GM19025 (cell line): ENCODE measurements around the gene PARN.

Experiments
- ATAC-seq: cut with Tn5 transposase; IDR thresholded peaks from one replicate; pipeline ENCODE4 v1.9.1; 2021; ENCODE audit warnings: mild to moderate bottlenecking, low read depth, moderate library complexity; ENCODE audit not compliant: unreplicated experiment

Gene PARN

DNA sequence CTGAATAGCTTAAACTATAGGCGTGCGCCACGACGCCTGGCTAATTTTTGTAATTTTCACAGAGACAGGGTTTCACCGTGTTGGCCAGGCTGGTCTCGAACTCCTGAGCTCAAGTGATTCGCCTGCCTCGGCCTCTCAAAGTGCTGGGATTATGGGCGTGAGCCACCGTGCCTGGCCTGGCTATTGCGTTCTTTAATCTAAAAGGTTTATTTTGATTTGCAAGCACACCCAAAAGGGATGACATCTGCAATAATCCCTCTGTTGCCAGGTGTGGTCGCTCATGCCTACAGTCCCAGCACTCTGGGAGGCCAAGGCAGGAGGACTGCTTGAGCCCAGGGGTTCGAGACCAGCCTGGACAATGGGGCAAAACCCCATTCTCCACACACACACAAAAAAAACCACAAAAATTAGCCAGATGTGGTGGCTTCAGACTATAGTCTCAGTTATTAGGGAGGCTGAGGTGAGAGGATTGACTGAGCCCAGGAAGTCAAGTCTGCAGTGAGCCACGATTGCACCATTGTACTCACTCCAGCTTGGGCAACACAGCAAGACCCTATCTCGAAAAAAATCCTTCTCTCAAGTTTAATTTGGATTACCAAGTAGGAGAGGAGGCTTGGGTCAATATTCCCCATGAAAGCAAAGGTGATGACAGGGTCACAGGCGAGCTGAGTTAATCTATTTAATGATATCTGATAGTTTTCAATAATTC, 144.1 kb downstream of the PARN start:
- no peak for ATAC-seq

DNA sequence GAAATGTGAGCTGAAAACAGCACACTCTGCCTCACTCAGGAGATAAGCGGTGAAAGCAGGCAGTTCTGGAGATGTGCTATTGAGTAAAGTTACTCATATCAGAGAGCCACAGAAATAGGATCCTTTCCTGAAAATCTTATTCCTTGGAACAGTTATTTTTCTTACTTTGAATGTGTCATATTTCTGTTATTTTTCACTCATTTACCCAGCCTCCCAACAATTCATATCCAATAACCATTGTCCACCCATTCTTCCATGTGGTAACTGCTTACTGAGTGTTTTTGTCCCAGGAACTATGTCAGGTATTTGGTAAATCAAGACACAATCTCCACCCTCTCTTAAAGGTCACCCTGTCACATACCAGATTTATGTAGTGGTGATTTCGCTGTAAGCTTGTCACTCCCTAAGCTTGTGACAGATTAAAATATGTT, 144.9 kb downstream of the PARN start:
- ATAC-seq, result no peak

DNA sequence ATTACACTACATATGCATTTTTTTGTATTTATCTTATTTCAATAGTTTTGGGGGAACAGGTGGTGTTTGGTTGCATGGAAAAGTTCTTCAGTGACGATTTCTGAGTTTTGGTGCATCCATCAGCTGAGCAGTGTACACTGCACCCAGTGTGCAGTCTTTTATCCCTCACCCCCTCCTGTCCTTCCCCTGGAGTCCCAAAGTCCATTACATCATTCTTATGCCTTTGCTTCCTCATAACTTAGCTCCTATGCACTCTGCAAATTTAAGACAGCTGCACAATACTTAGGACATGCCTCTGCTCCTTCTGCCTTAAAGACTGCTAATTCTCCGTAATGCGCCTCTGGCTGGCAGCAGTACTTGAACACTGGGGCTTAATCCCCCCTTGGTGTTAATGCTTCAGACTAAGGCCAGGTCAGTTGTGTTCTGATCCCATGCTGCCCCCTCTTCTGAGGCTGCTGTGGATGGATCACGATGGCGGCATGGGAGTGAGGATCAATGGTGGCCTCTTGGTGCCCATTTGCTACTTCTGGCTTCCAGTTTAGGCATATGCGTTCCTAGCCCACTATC, 146.2 kb downstream of the PARN start:
- no peak for ATAC-seq

DNA sequence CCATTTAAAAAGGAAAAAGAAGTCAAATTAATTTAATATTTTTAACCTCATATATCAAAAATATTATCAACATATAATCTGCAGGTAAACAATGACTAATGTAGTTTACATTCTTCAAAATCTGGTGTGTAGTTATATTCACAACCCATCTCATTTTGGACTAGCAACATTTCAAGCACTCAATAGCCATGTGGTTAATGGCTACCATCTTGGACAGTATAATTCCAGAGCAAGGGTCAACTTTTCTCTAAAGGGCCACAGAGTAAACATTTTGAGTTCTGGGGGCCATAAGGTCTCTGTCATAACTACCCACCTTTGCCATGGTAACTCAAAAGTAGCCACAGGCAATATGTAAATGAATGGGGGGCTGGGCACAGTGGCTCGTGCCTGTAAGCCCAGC, 153.9 kb downstream of the PARN start:
- ATAC-seq, result no peak

DNA sequence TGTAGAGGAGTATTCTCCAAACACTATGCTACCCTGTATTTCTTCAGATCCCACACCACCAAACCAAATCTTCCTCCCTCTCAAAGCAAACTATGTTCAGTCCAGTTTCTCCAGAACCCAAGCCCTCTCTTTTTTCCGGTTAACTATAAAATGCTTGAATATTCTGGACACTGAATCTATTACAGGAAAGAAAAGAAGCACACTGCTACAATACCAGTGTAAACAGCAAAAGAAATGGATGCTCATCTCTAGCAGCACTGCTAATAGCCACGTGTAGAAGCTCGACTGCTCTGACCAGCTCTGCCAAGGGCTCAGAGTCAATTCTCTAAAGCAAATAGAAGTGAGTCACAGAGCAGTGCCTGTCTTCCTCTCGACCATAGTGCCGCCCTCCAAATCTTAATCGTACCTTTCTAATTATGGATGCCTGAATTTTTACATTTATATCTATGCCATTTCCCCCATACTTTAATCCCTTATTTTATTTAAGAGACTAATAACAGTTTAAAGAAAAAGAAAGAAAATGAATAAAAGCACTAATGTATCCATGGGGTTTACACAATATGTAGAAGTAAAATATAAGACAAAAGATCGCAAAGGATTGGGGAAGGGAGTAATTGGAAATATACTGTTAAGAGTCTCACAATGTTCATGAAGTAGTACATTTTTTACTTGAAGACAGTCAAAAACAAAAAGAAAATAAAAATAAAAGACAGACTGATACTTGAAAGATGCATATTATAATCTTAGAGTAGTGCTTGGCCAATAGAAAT, 154.5 kb downstream of the PARN start:
- ATAC-seq, result no peak

DNA sequence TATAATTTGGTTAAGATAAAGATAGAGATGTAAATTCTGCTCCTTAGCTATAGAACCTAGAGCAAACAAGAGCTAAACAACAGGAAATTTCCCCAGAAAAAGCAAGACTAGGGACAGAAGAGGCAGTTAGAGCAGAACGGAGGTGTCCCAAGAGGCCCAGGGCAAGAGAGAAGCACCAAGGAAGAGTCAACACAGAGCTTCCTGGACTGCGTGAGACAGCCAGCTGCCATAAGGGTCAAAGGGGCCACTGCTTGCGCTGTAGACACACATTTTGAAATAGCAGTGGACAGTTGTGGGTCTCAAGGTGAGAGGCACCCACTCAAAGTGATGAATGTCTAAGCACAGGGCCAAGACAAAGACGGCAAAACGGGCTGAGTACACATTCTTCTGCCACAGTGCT, 156.6 kb downstream of the PARN start:
- no peak for ATAC-seq

DNA sequence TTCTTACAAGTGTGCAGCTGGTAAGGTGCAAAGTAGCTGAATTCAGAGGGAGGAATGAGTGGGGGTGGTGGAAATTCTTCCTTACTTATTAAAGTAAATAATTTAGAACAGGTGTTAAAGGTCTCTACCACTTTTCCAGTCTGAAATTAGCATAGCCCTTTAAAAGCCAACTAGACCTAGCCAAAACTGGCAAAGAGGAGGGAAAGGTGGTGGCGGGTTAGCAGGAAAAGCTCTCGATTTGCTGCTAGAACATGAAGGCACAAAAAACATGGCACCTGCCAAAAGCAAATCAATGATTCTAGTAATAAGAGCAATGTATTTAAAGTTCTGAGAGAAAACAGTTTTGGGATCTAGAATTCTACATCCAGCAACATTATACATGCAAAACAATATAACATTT, 157.7 kb downstream of the PARN start:
- ATAC-seq, result no peak

DNA sequence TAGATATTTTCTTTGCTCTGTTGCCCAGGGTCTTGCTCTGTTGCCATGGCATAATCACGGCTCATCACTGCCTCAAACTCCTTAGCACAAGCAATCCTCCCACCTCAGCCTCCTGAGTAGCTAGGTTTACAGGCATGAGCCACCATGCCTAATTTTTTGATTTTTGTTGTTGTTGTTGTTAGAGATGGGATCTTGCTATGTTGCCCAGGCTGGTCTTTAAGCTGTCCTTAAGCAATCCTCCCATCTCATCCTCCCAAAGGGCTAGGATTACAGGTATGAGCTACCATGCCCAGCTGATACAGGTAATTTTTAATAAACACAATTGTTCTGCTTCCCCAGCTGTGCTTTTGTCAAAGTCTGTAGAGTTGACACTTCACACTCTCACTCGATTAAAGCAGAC, 159.3 kb downstream of the PARN start:
- no peak for ATAC-seq

DNA sequence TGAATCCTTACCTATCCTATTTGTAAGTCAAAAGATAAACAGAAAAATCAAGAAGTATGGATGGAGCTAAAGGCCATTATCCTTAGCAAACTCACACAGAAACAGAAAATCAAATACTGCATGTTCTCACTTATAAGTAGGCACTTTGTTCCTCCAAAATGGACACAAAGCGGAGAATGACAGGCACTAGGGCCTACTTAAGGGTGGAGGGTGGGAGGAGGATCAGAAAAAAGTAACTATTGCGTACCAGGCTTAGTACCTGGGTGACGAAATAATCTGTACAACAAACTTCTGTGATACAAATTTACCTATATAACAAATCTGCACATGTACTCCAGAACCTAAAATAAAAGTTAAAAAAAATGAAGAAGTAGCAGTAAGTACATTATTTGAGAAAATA, 164.3 kb downstream of the PARN start:
- ATAC-seq, result no peak

DNA sequence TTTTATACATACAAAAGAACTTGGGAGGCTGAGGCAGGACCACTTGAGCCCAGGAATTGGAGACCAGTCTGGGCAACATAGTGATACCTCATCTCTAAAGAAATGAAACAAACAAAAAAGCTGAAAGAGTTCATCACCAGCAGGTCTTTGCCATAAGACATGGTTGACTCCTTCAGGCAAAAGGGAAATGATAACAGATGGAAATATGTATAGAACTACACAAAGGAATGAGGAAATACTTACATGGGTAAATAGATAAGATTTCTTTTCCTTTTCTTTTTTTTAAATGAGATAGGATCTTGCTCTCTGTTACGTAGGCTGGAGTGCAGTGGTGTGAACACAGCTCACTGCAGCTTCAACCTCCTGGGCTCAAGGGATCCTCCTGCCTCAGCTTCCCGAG, 165.3 kb downstream of the PARN start:
- no peak for ATAC-seq

DNA sequence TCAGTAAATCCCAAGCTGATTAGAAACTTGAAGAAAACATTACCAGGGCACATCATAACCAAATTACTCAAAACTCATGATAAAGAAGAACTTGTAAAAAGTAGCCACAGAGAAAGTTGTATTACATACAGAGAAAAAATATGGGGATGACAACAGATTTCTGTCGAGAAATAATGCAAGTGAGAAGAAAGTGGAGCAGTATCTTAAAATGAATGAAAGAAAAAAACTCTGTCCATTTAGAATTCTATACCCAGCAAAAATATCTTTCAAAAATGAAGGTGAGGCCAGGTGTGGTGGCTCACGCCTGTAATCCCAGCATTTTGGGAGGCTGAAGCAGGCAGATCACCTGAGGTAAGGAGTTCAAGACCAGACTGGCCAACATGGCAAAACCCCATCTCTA, 165.9 kb downstream of the PARN start:
- no peak for ATAC-seq

DNA sequence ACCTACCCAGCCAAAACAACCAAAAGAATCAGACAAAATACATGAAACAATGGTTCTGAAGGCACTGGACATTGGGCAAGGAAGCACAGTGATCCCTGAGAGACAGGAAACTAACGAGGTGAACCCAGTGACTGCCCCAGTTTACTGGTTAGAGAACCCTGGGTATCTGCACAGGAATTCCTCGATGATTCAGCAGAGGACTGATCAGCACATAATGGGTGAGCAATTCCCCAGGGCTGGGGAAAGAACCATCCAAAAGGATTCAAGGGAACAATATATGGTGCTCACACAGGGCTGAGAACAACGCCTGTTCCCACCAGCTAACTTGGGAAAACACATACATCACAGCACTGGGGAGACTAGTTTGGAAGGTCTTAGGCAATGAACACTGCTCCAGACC, 167.2 kb downstream of the PARN start:
- ATAC-seq, result no peak

DNA sequence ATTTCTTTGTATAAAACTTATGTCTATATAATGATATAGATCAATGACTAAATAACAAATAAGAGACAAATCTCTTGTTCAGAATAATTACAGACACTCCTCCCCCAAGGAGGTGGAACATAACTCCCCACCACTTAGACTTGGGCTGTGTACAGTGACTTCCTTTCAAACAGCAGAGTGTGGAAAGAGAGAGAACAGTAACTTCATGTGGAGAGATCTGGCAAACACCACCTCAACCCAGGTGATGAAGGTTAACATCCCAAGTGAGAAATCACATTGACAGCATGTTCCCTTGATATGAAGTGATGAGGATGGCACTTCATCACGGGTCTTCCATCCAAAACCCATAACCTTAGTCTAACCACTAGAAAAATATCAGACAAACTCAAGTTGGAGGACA, 169.3 kb downstream of the PARN start:
- ATAC-seq, result no peak

DNA sequence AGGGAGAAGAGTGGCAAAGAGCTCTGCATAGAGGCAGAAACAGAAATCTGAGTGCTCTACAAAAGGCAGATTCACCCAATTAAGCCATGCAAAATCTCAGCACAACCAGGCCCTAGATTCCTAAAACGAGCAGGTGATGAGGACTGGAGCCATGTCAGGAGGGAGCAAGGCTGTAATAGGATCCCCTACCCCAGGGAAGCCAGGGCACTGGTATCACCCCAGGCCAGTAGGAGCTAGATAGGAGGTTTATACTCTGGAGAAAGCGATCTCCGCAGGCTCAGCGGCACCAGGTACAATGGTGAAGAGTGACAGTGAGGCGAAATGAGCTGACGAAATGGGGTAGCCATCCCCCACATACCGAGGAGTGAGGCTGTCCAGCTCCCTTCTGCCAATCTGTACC, 171.5 kb downstream of the PARN start:
- ATAC-seq, result no peak

DNA sequence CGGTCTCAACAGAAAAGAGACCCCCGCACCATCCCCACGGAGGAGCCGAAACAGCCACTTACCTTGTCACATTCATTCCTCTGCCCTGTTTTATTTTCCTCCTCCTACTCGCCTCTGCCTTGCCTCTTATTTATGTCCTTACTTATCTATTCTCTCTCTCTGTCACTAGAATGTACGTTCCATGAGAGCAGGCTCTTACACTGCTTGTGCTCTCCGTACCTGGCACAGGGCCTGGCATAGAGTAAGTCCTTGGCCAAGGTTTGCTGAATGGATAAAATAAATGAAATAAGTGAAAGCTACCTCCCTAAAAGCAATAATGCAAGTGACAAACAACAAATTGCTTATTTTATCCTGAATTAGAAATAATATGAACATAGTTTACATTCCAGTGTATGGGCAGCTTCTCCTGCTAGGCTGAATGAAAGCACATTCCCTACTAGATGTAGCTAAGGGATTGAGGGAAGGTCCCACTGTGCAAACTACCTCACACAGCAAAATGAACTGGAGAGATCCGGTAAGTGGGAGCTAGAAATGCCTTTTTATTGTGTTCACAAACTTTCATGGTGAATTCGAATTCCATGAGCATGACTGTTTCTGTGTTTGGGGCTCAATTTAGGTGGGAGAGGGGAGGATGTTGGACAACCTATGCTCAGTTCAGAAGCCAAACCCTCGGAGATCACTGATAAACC, 173.1 kb downstream of the PARN start:
- no peak for ATAC-seq

DNA sequence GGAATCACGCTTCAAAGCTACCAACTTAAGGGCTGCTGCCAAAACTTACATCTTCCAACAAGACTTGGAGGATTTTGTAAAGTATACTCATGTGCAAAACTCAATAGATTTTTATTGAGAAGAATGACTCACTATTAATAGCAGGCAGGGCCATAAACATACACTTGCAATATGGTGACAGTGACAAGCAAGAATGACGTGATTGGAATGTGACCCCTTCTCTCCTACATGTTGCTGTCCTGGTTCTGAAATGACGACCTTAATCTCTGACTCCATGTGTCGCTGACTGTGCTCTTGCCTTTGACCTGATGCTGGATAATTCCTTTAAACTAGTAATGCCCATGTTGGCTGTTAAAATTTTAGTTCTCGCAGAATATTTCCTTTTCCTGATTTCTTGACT, 174.5 kb downstream of the PARN start:
- no peak for ATAC-seq

DNA sequence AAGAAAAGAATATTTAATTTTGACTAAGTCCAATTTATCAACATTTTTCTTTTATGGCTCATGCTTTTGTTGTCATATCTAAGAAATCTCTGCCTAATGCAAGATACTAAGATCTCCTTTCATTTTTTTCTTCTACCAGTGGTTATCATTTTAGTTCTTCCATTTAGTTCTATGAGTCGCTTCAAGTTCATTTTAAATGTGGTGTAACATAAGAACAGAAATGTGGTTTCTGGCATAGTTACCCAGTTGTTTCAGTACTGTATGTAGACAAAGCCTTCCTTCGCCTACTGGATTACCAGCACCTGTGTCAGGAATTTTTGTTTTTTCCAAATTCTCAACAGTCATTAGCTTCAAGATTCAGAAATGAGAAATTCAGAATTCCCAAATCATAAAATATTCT, 175.7 kb downstream of the PARN start:
- ATAC-seq, result no peak

DNA sequence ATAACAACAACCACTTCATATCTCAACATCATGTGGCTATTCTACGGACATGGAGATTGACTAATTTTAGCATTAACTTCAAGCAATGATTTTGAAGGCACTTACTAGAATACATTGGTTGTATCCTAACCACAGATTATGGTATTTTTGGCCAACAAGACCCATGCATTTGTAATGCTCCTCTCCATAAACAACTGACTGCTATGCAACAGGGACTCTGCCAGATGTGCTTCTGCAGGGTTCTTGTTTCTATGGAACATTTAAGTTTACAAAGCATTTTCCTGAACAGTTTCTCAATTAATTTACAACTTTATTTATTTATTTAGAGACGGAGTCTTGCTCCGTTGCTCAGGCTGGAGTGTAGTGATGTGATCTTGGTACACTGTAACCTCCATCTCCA, 178.0 kb downstream of the PARN start:
- no peak for ATAC-seq

DNA sequence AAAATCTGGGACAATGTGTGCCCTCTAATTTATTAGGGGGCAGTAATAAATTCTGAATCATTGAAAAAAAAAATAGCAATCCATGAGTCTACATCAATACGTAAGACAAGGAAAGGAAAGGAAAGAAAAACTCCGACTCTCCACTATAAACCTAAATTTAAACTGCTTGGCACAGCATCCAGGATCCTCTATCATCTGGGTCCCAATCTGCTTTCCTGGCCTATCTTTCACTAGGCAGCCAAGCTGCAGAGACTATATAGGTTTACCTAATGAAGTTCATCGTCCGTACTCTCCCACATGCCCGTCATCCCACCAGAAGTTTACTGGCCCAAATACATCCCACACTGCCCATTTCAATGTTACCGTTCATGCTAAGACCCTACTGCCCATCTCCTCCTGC, 179.2 kb downstream of the PARN start:
- ATAC-seq, result no peak

DNA sequence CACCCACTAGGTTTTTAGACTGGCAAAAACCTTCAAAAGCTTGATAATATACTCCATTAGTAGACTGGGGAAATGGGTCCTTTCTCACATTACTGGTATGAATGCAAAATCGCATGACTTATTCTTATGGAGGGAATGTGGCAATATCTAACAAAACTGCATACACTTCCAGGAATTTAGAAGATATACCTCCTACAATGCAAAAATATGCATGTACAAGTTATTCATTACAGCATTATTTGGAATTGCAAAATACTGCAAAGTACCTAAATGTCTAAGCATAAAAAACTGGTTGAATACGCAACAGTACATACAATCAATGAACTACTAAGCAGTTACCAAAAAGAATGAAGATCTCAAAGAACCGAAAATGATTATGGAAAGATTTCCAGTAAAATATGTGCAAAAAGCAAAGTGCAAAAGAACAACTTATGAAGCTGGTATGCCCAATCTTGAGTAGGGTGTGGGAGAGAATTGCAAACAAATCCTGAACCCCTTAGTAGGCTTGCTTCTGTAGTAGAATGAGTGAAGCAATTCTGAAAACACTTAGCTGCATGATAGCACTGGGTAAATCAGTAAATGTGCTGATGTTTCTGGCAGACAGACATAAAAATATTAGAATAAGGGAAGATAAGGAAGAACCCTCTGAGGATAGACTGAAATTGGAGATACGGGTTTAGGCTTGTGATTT, 180.1 kb downstream of the PARN start:
- ATAC-seq, result no peak

DNA sequence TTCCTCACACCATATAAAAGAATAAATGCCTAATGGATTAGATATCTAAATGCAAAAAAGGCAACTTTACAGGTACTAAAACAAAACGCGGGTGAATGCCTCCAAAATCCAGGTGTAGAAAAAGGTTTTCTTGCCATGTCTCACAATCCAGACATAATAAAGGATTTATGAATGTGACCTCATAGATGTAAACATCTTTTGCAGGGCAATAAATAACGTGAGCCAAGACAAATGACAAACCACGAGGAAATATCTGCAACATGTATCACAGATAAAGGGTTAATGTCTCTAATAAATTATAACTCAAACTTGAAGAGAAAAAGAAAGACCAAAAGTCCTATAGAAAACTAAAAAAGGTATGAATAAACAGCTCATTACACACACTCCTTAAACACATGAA, 180.7 kb downstream of the PARN start:
- ATAC-seq, result no peak
